Fibroblast of lung (primary cell): Measurements from ENCODE around the gene NEK11.

ENCODE experiments used
- EZH2 ChIP-seq: IDR thresholded peaks from 2 replicates; pipeline ENCODE4 v1.5.1; 2012; ENCODE audit warnings: low read length, control low read depth, mild to moderate bottlenecking; ENCODE audit errors: missing control alignments
- TF ChIP-seq, protein P1 (sequence below), 2 donors: IDR thresholded peaks in 1 of 2; conservative IDR thresholded peaks in 1 of 2; 1 replicate in 1 of 2; 2 replicates in 1 of 2; pipeline ENCODE4 v1.5.1; 2011 to 2012; ENCODE audit warnings: low read length in 2 of 2, control low read depth in 1 of 2, inconsistent platforms in 1 of 2, low read depth in 1 of 2, mild to moderate bottlenecking in 1 of 2

DNA sequence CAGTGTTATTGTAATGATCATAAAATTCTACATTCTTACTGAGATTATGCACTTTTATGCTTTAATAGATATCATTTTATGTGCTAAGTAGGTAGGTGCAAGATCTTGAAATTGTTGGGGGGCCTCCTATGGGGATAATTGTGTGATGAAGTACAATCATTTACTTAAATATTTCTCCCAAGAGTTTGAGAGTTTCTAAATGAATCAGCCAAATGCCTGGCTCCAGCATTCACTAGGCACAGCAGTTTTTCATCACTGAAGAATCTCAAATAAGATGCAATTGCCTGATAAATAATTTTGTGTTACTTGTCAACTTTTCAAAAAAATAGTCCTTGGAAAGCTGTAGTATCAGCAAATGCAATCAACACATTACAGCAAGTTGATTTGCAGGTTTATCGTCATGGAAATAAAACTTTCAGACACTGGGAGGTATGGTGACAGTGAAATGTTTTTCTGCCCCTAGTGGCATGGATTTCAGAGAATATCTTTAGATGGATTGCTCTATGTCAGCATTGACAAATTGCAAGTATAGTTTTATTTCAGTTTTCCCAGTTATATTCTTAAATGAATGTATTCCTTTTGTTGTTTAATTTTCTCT, 167.1 kb downstream of the NEK11 start:
- TF ChIP-seq, protein P1, sequence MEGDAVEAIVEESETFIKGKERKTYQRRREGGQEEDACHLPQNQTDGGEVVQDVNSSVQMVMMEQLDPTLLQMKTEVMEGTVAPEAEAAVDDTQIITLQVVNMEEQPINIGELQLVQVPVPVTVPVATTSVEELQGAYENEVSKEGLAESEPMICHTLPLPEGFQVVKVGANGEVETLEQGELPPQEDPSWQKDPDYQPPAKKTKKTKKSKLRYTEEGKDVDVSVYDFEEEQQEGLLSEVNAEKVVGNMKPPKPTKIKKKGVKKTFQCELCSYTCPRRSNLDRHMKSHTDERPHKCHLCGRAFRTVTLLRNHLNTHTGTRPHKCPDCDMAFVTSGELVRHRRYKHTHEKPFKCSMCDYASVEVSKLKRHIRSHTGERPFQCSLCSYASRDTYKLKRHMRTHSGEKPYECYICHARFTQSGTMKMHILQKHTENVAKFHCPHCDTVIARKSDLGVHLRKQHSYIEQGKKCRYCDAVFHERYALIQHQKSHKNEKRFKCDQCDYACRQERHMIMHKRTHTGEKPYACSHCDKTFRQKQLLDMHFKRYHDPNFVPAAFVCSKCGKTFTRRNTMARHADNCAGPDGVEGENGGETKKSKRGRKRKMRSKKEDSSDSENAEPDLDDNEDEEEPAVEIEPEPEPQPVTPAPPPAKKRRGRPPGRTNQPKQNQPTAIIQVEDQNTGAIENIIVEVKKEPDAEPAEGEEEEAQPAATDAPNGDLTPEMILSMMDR (conservative IDR thresholded peaks at IDR 0.05 in 1 of 2, IDR thresholded peaks at IDR 0.05 in 1 of 2; ENCODE audit: low read depth in 1 of 2, low read length in 2 of 2) = peak in 1 of 2 donors; percentile 2
- no peak for TF ChIP-seq EZH2
